Measurements from ENCODE around the gene RHBDF2.
"Not testable (repeated sequence)": the region's sequence is repeated elsewhere in the genome, so short reads cannot be mapped to it uniquely, and the experiment has no call there.

Gene RHBDF2

GRCh38 chr17:76525513-76525833 is 24.2 kb upstream of the RHBDF2 start:
- in situ Hi-C loops (cut with MboI; ENCODE audit: low sequenced_read_pairs) = not testable (repeated sequence)

DNA sequence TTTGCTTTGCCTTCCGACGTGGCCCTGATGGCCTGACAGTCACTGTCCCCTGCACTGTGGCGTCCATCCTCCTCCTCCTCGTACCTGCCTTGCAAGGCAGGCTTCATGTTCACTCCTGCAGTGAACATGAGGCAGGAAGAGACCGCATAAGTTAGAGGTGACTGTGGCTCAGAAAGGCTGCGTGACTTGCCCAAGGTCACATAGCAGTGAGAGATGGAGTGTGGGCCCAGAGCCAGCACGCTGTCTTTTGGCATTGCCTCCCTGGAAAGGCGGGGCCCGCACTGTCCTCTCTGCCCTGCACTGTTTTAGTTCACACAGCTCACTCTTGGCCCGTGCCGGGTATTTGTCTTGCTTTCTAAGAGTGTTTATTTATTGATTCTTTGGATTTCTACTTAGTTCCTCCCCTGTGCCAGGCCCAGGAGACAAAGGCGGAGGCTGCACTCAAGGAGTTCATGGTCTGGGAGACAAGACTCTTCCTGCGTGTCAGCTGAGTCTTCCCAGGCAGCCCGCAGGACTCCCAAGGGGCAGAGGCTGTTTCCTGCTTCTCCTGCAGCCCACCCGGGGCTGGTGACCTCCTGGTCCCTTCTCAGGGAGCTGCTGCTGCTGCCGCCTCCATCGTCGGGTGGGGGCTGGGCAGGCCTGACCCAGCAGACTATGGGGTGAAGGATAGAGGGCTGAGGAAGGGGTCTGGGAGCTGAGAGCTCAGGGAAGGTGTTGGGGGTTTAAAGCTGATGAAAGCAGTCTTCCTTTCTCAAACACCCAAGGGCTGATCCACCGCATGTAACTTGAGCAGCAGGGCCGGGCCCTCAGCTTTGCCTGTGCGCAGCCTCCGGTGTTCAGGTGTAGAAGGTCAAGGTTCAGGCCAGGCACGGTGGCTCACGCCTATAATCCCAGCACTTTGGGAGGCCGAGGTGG is 23.6 kb upstream of the RHBDF2 start:
- in situ Hi-C loops (cut with MboI; ENCODE audit: low sequenced_read_pairs) = no loop called here

DNA sequence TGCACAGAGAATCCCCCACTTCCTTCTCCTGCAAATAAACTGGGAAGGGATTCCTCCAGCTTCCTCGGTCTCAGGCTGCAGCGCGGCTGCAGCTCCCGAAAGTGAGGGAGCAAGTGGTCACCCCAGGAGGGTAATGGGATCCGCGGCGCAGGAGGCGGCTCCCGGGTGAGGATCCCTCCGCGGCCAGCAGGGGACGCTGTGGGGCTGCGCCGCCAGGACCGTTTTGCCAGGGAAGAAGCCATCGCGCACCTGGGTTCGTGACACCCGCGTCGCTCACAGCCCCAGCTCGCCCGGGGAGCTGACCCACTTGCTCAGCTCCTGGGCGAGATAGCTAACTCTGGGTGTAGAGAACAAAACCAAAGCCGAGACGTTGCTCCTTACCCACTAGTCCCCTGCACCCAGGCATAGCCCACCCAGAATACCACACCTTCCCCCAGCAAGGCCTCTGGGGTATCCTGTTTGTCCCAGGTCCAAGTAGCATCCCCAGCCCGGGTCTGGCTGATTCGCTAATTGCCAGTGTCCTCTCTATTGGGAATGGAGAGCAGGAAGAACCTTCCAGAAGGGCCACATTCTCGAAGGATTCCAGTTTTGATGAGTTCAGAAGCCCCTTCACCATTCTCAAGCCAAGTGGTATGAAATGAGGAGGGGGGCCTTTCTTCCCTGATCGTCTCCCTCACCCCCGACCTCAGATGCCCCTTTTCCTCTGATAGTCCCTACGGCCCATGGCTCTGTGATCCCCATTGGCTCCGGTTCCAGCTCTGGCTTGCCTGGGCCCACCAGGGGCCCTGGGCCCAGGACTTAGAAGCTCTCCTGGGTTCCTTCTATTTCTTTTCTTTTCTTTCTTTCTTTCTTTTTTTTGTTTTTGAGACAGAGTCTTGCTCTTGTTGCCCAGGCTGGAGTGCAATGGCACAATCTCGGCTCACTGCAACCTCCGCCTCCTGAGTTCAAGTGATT is 22.1 kb upstream of the RHBDF2 start:
- in situ Hi-C loops (cut with MboI; ENCODE audit: low sequenced_read_pairs) = no loop called here

GRCh38 chr17:76521683-76522082 is 20.5 kb upstream of the RHBDF2 start:
- in situ Hi-C loops (cut with MboI; ENCODE audit: low sequenced_read_pairs) = not testable (repeated sequence)

- in situ Hi-C loops (cut with MboI; ENCODE audit: low sequenced_read_pairs) = no loop called here
Observed at GRCh38 chr17:76521262-76521661, 20.0 kb upstream of the RHBDF2 start.

- in situ Hi-C loops (cut with MboI; ENCODE audit: low sequenced_read_pairs) = no loop called here
Observed at GRCh38 chr17:76519048-76519966, 18.1 kb upstream of the RHBDF2 start.

DNA sequence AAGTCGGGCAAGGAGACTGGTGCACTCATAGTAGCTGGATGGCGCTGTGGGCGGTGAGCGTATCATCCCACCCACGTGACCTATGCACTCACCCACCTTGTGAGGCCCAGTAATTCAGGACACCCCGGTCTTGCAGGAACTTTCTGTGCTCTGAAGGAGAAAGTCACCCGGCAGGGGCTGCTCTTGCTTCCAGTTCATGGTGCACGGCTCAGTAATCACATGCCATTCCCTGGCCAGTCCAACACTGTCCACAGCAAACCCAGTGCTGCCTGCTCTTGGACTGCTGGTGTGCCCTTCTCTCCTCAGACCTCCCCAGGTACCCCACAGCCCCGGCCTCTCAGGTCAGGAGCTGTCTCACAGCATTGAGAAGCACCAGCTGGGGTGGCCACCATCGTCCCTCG is 16.4 kb upstream of the RHBDF2 start:
- in situ Hi-C loops (cut with MboI; ENCODE audit: low sequenced_read_pairs) = no loop called here

DNA sequence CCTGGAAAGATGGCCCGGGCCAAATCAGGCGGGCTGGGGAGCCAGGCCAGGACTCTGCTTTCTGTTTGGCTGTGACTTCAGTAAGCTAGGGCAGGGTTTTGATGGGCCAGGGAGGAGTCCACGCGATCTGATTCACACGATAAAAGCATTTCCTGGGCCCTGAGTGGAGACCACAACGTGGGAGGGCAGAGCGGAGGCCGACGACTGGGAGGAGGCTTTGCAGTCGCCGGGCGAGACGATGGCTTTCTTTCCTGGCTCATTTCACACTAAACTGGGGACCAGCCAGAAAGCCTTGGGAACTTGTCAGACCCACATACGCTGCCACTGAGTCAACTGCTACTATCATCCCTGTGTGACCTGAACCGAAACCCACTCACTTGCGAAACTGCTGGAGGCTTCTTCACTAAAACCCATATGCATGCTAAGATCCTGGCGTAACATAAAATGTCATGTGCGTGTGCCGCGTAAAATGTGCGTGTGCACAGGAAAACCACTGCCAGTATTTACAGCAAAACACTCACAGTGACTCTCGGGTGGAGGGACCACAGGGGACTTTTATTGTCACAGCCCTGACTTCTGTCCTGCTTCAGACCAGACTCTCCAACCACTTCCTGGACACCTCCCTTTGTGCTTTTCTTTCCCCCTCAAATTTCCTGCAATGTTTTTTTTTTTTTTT is 14.2 kb upstream of the RHBDF2 start:
- in situ Hi-C loops (cut with MboI; ENCODE audit: low sequenced_read_pairs) = no loop called here

GRCh38 chr17:76514355-76514754 is 13.1 kb upstream of the RHBDF2 start:
- in situ Hi-C loops (cut with MboI; ENCODE audit: low sequenced_read_pairs) = not testable (repeated sequence)

DNA sequence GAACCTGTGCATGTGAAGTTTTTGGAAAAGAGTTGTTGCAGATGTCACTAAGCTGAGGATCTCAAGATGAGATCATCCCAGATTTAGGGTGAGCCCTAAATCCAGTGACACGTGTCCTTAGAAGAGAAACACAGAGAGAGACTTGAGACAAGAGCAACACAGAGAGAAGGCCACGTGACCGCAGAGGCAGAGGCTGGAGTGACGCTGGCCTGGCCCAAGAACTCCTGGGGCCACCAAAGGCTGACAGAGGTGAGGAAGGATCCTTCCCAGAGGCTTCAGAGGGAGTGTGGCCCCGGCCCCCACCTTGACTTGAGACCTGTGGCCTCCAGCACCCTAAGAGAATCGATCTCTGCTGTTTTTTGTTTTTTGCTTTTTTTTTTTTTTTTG is 12.1 kb upstream of the RHBDF2 start:
- in situ Hi-C loops (cut with MboI; ENCODE audit: low sequenced_read_pairs) = no loop called here

DNA sequence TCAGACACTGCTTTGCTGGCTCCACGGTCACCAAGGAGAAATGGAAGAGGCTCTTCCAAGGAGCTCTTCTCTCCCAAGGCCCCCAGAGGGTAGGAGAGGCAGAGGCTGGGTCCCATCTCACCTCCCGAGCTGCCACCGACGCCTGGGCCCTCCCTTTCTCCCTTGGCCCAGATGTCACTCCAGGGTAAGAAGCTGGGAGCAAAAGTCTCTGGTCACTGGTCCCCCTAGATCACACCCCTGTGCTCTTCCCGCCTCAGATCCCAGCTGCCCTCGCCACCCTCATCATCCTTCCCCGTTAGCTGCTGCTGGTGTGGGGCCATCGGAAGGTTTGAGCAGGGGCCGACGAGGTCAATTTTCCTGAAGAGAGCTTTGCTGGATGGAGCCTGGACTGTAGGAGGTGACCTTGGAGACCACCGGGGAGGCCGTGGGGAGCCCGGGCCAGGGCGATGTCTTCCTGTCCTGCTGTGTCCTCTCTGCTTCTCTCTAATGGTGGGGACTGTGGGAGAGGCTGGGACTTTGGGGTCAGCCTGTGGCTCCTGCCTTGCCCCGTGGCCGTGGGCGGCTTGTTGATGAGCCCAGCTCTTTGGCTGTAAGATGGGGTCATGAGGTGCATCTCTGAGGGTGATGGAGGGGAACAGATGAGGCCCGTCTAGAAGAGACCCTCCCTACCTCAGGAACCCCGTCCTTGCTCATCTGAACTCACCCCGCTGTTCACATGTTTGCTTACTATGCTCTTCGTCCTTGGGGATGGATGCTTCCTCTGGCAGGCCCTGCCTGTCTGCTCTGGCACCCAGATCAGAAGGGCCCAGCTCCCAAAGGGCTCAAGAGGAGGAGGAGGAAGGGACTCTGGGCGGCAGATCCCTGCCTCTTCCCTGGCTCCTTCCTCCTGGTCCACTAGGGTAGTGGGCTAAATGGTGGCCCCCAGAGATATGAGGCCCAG is 11.4 kb upstream of the RHBDF2 start:
- in situ Hi-C loops (cut with MboI; ENCODE audit: low sequenced_read_pairs) = no loop called here

DNA sequence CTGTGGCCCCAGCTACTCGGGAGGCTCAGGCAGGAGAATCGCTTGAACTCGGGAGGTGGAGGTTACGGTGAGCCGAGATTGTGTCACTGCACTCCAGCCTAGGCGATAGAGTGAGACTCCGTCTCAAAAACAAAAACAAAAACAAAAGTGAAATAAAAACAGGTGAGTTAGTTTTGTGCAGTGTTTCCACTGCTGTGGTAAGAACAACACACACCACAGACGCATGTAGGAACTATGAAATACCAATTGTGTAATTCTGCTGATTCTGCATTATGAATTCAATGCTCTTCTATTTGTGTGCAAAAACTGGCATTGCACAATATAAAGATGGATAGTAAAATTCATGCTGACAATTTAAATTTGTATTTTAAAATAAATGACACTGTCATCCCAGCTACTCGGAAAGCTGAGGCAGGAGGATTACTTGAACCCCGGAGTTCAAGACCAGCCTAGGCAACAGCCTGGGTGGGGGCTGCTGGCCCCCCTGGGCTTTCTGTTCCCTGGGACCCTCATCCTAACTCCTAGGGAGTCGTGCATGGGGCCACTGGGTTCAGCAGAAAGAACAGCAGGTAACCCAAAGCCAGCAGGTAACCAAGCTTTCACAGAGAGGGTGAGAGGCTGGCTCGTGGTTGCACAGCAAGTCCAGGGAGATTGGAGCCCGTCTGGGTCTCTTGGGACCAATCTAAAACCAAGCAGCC is 10.6 kb upstream of the RHBDF2 start:
- in situ Hi-C loops (cut with MboI; ENCODE audit: low sequenced_read_pairs) = no loop called here

- in situ Hi-C loops (cut with MboI; ENCODE audit: low sequenced_read_pairs) = no loop called here
Observed at GRCh38 chr17:76510831-76511244, 9.6 kb upstream of the RHBDF2 start.

- in situ Hi-C loops (cut with MboI; ENCODE audit: low sequenced_read_pairs) = loop anchor here (5.0 kb wide), 1 partner anchor 41 kb away; the partner anchor contains the start of gene AANAT
Observed at GRCh38 chr17:76508472-76509063, 7.3 kb upstream of the RHBDF2 start.

GRCh38 chr17:76506408-76507345 is 5.5 kb upstream of the RHBDF2 start:
- in situ Hi-C loops (cut with MboI; ENCODE audit: low sequenced_read_pairs) = loop anchor here (5.0 kb wide), 1 partner anchor 39 kb away; the partner anchor contains the start of gene AANAT

GRCh38 chr17:76504117-76504516 is 2.9 kb upstream of the RHBDF2 start:
- in situ Hi-C loops (cut with MboI; ENCODE audit: low sequenced_read_pairs) = no loop called here
